MM.1S (cell line): ENCODE data around the gene MYRIP.

Experiments
- DNase-seq: peaks from one replicate; pipeline ENCODE4 v3.0.0-alpha.2; 2015
- H2AFZ ChIP-seq: fragments of 300-600 bp; sonication (generic); 2 replicates; pipeline ENCODE4 v1.6.0; 2016; ENCODE audit warnings: antibody characterized with exemption, low read length
- H3F3A ChIP-seq: fragments of 300-600 bp; sonication (generic); 2 replicates; pipeline ENCODE4 v1.6.1; 2016; ENCODE audit warnings: mild to moderate bottlenecking, antibody characterized with exemption, low read length, moderate library complexity, mixed read lengths; ENCODE audit not compliant: insufficient read depth
- H3K27ac ChIP-seq: fragments of 300-600 bp; sonication (generic); 2 replicates; pipeline ENCODE4 v1.5.1; 2016; ENCODE audit warnings: mild to moderate bottlenecking, low read length
- H3K27me3 ChIP-seq: fragments of 300-600 bp; sonication (generic); replicated peaks from 2 replicates; pipeline ENCODE4 v1.6.0; 2016; ENCODE audit warnings: low read length; ENCODE audit not compliant: insufficient read depth
- H3K36me3 ChIP-seq: fragments of 300-600 bp; sonication (generic); replicated peaks from 2 replicates; pipeline ENCODE4 v1.6.1; 2016; ENCODE audit warnings: mild to moderate bottlenecking, low read length, mixed read lengths; ENCODE audit not compliant: insufficient read depth
- H3K4me1 ChIP-seq: fragments of 300-600 bp; sonication (generic); 2 replicates; pipeline ENCODE4 v1.6.1; 2016; ENCODE audit warnings: low read length, mixed read lengths
- H3K4me2 ChIP-seq: fragments of 300-600 bp; sonication (generic); 2 replicates; pipeline ENCODE4 v1.6.0; 2016; ENCODE audit warnings: low read depth, low read length
- H3K4me3 ChIP-seq: fragments of 300-600 bp; sonication (generic); 2 replicates; pipeline ENCODE4 v1.5.1; 2016; ENCODE audit warnings: low read length, mixed read lengths
- H3K79me2 ChIP-seq: fragments of 300-600 bp; sonication (generic); 2 replicates; pipeline ENCODE4 v1.6.1; 2016; ENCODE audit warnings: mixed run types, low read length, mixed read lengths
- H3K9ac ChIP-seq: fragments of 300-600 bp; sonication (generic); 2 replicates; pipeline ENCODE4 v1.6.1; 2016; ENCODE audit warnings: low read length, mixed read lengths
- H3K9me2 ChIP-seq: fragments of 300-600 bp; sonication (generic); replicated peaks from 2 replicates; pipeline ENCODE4 v1.6.1; 2016; ENCODE audit warnings: mild to moderate bottlenecking, low read length, mixed read lengths; ENCODE audit not compliant: insufficient read depth
- H3K9me3 ChIP-seq: fragments of 300-600 bp; sonication (generic); replicated peaks from 2 replicates; pipeline ENCODE4 v1.6.1; 2016; ENCODE audit warnings: mild to moderate bottlenecking, low read length, mixed read lengths; ENCODE audit not compliant: insufficient read depth
- H4K20me1 ChIP-seq: fragments of 300-600 bp; sonication (generic); 2 replicates; pipeline ENCODE4 v1.6.1; 2016; ENCODE audit warnings: mild to moderate bottlenecking, low read length, moderate library complexity, mixed read lengths; ENCODE audit not compliant: insufficient read depth
- EZH2 ChIP-seq: fragments of 300-600 bp; sonication (generic); optimal IDR thresholded peaks from 2 replicates; pipeline ENCODE3; 2017; ENCODE audit warnings: low read depth, mild to moderate bottlenecking, antibody characterized with exemption, low read length, mixed read lengths
- EZH2phosphoT487 ChIP-seq: fragments of 300-600 bp; sonication (generic); IDR thresholded peaks from 2 replicates; pipeline ENCODE4 v1.6.1; 2018; ENCODE audit warnings: antibody characterized with exemption, low read length
- TF ChIP-seq, protein P1 (sequence below): fragments of 300-600 bp; sonication (generic); IDR thresholded peaks from 2 replicates; pipeline ENCODE4 v1.5.1; 2016; ENCODE audit warnings: antibody characterized with exemption, low read length, mixed read lengths

The MYRIP gene

DNA sequence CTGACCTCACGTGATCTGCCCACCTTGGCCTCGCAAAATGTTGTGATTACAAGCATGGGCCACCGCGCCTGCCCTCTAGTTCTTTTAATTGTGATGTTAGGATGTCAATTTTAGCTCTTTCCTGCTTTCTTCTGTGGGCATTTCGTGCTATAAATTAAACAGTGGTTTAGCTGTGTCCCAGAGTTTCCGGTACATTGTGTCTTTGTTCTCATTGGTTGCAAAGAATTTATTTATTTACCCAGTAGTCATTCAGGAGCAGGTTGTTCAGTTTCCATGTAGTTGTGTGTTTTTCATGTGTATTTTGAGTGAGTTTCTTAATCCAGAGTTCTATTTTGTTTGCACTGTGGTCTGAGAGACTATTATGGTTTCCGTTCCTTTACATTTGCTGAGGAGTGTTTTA, 30.1 kb downstream of the MYRIP start:
- Histone ChIP-seq H3K4me1 (no peaks in the 10 kb centered on the region), H3K79me2 (no peaks in the 10 kb centered on the region), H3K36me3 (no peaks in the 10 kb centered on the region), H3K4me2 (no peak overlapping the region), H2AFZ (no peak overlapping the region), H3K9me3 (no peaks in the 10 kb centered on the region), H3K9ac (no peak overlapping the region), H3K9me2 (no peaks in the 10 kb centered on the region), H3K27me3 (no peaks in the 10 kb centered on the region), H4K20me1 (no peaks in the 10 kb centered on the region), H3K27ac (no peak overlapping the region), H3F3A (no peaks in the 10 kb centered on the region), H3K4me3 (no peak overlapping the region)
- no peak for DNase-seq
- TF ChIP-seq EZH2 (no peak), EZH2phosphoT487 (no peak)
- TF ChIP-seq, protein P1, sequence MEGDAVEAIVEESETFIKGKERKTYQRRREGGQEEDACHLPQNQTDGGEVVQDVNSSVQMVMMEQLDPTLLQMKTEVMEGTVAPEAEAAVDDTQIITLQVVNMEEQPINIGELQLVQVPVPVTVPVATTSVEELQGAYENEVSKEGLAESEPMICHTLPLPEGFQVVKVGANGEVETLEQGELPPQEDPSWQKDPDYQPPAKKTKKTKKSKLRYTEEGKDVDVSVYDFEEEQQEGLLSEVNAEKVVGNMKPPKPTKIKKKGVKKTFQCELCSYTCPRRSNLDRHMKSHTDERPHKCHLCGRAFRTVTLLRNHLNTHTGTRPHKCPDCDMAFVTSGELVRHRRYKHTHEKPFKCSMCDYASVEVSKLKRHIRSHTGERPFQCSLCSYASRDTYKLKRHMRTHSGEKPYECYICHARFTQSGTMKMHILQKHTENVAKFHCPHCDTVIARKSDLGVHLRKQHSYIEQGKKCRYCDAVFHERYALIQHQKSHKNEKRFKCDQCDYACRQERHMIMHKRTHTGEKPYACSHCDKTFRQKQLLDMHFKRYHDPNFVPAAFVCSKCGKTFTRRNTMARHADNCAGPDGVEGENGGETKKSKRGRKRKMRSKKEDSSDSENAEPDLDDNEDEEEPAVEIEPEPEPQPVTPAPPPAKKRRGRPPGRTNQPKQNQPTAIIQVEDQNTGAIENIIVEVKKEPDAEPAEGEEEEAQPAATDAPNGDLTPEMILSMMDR: no peak

DNA sequence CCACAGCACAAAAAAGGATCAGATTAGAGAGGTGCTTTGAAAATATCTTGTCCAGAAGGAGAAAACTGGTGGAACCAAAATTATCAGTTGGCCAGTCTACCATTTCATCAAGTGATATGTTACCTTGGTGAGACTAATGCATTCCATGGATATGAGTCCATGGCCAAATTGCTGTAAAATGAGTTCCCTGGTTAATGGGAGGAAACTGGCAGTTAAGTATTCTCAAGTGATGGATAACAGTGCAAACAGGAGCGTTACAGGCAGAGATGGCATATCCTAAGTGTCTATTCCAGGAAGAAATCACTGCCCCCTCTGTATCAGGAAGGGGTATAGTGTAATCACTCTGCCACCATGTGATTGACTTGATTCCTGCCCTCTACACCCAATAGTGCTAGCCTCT, 34.0 kb downstream of the MYRIP start:
- H3K9me2 ChIP-seq: no peaks in the 10 kb centered on the region
- H3K36me3 ChIP-seq: no peaks in the 10 kb centered on the region
- no peaks in the 10 kb centered on the region for H3K79me2 ChIP-seq
- no peaks in the 10 kb centered on the region for H4K20me1 ChIP-seq
- H3K4me3 ChIP-seq: no peak overlapping the region
- DNase-seq: no peak
- no peaks in the 10 kb centered on the region for H3K27me3 ChIP-seq
- H3K9me3 ChIP-seq: no peaks in the 10 kb centered on the region
- H3K4me2 ChIP-seq: no peak overlapping the region
- TF ChIP-seq, protein P1: no peak
- TF ChIP-seq EZH2: no peak
- no peak for TF ChIP-seq EZH2phosphoT487
- H3K4me1 ChIP-seq: no peaks in the 10 kb centered on the region
- H2AFZ ChIP-seq: no peak overlapping the region
- no peak overlapping the region for H3K27ac ChIP-seq
- no peaks in the 10 kb centered on the region for H3F3A ChIP-seq
- H3K9ac ChIP-seq: no peak overlapping the region

DNA sequence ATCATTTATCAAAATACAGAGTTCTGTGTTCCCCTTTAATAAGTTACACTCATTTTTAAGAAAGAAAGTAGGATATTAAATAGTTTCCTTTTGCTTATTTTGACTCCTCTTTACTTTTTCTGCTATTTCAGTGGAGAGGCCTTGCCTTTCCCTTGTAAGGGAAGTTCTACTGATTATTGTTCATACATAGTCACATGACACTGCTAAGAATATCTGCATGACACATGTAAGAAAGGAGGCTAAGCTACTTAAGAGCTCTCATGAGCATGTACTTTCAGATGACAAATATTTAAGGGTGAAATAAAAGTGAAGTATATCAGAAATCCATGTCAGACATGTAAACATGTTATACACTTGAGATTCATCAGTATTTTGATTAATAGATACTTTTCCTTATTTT, 39.0 kb downstream of the MYRIP start:
- no peaks in the 10 kb centered on the region for H3K27me3 ChIP-seq
- no peaks in the 10 kb centered on the region for H4K20me1 ChIP-seq
- H3K4me1 ChIP-seq: no peaks in the 10 kb centered on the region
- no peak overlapping the region for H3K9ac ChIP-seq
- no peaks in the 10 kb centered on the region for H3K9me3 ChIP-seq
- DNase-seq: no peak
- H3K36me3 ChIP-seq: no peaks in the 10 kb centered on the region
- H3K4me3 ChIP-seq: no peak overlapping the region
- H3K79me2 ChIP-seq: no peaks in the 10 kb centered on the region
- H3K4me2 ChIP-seq: no peak overlapping the region
- no peaks in the 10 kb centered on the region for H3F3A ChIP-seq
- H3K9me2 ChIP-seq: no peaks in the 10 kb centered on the region
- no peak overlapping the region for H3K27ac ChIP-seq
- no peak for TF ChIP-seq EZH2
- no peak overlapping the region for H2AFZ ChIP-seq

DNA sequence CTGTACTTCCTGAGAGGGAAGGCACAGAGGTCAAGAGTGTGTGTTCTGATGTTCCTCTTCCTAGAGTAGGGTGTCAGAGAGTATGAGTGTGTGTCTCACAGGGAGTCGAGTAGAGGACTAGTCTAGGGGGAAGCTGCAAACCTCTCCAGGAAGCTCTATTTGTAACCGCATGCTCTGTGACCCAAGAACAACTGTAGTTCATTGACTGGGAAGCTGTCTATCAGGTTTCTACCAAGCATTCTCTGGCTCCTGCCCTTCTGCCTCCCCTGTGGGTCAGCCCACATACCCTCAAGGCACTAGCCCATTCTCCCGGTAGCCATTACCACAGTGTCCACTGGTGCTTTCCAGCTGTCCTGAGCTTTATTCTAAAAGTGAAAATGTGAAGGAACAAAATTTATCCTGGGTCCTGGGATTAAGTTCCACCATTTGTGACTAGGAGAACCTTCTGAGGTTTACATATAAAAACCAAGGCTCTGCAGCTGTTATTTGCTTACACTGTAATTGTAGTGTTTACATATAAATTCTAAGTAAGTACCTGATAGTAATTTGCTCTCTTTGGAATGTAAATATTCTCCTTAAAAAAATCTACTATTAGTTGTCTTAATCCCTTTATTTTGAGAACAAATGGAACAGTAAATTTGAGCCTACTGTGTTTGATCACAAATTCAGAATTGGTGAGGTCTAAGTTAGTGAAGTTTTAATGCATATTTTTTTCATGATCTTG, 40.7 kb downstream of the MYRIP start:
- no peak overlapping the region for H3K4me3 ChIP-seq
- TF ChIP-seq EZH2: no peak
- TF ChIP-seq, protein P1: no peak
- no peak for TF ChIP-seq EZH2phosphoT487
- no peaks in the 10 kb centered on the region for H3F3A ChIP-seq
- no peaks in the 10 kb centered on the region for H3K36me3 ChIP-seq
- no peaks in the 10 kb centered on the region for H3K79me2 ChIP-seq
- H3K4me2 ChIP-seq: no peak overlapping the region
- no peaks in the 10 kb centered on the region for H3K9me2 ChIP-seq
- H3K27ac ChIP-seq: no peak overlapping the region
- no peaks in the 10 kb centered on the region for H3K9me3 ChIP-seq
- no peak for DNase-seq
- H4K20me1 ChIP-seq: no peaks in the 10 kb centered on the region
- H3K27me3 ChIP-seq: no peaks in the 10 kb centered on the region
- no peak overlapping the region for H2AFZ ChIP-seq
- no peaks in the 10 kb centered on the region for H3K4me1 ChIP-seq
- H3K9ac ChIP-seq: no peak overlapping the region
